ENCODE data around the gene CRNKL1.
"Not testable (repeated sequence)": the region's sequence is repeated elsewhere in the genome, so short reads cannot be mapped to it uniquely, and the experiment has no call there.

Gene CRNKL1

DNA sequence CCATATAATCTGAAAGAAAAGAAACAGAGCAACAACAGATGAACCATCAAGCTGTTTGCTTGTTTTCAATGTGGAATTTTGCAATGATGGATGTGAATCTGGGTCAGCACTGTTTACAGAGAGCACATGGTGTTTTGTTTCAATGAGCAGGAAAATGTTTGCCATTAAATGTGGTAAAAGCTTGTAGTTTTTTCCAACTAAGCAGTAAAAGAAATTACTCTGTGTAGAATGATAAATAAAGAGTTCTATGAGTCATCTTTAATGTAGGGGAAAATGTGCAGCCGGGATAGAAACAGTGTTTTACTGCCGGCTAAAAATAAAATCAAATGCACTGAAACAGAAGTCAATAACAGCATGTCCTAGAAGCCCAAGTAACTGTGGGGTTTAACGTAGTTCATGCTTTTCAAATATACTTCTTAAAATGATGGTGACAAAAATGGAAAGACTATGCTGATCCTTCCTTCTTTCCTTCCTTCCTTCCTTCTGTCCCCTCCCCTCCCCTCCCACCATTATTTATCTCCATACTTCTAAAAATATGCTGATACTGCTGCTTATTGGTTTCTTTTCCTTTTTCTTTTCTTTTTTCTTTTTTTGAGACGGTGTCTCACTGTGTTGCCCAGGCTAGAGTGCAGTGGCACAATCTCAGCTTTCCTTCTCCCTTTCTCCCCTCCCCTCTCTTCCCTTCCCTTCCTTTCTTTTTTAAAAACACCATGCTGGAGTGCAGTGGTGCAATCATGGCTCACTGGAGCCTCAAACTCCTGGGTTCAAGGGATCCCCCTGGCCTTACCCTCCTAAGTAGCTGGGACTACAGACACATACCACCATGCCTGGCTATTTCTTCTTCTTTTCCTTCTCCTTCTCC is 41.4 kb downstream of the CRNKL1 start:
- DNase-seq (ENCODE audit: low read depth, low spot score), result no peak

DNA sequence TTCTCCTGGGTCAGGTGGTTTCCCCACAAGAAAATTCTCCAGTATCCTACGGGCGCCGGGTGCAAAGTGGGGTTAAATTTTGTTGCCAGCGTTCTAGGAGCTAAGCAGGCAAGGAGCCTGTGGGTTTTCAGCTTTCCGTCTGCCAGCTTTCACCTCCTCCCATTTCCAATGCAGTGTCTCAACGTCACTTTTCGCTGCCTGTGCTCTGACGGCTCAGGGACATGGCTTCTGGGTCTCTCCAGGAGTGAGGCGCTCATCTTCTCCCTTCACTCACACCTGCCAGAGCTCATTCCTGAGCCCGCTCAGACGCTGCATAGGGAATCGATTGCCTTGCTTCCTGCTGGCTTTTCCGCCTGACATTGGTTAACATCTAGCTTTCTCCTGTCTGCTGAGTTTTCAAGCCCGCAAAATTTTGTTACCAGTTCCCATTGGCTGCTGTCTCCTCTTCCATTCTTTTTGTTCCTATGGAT is 42.4 kb downstream of the CRNKL1 start:
- DNase-seq (ENCODE audit: low read depth, low spot score), result no peak

DNA sequence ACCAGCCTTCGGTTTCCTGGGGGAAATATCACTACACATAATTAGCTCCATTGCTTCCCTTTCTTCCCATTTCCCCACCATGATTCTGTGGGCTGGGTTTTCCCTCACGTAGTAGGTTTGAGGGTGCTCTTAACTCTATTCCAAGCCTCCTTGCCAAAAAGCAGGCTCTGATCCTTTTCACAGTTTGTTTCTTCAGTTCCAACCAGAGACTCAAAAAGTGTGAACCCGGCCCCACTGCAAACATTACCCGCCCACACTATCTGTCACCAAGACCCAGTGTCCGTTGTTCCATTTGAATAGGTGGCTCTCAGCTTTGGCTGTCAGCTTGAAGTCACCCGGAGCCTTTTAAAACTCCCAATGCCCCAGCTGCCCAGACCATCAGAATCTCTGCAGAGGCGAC is 46.9 kb downstream of the CRNKL1 start:
- DNase-seq (ENCODE audit: low read depth, low spot score), result no peak

DNA sequence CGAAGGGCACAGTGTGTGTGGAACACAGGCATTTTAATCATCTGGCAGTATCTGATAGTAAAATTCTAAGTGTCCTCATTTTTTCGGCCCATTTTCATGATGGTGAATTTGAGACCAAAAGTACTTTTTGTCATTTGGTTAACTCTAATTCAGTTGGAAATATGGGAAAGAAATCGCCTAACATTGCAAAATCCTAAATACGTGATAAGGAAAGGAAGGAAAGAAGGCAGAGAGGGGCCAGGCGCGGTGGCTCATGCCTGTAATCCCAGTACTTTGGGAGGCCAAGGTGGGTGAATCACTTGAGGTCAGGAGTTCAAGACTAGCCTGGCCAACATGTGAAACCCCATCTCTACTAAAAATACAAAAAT is 48.3 kb downstream of the CRNKL1 start:
- DNase-seq (ENCODE audit: low read depth, low spot score), result not testable (repeated sequence)

DNA sequence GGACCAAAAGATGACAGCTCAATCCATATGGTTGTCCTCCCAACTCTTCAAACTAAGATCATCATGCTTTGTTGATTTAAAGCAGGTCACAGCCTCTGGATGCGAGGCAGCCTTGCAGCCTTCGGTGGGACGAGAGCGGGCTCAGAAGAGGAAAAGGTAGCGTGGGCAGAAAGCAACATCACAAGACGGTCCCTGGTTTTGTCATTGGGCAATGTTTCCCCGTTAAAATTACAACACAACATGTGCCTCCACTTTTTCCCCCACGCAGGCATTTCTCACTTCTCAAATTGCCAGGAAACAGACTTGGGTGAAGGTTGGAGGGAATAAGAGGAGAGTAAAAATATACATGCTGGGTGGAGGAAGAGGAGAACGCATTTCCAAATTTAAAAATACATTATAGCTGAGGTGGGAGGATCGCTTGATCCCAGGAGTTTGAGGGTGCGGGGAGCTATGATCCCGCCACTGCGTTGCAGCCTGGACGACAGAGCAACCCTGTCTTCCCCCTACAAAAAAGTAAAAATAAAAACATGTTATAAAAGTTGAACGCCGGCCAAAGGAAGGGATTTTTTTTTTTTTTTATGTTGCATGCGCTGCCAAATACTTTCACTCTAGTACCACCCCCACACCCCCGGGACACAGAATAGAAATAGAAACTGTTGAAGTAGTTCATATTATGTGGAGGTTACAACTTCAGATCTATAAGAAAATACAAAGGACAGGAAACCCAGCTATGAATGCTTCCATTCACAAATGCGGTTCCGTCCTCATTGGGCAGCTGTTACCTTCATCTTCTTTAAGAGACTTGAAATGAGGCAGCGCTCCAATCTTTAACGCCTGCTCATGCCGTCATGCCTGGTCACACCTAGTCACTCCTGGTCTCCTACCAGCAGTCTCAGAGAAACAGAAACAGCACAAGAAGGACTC is 49.0 kb downstream of the CRNKL1 start:
- peak; percentile 6 for DNase-seq (ENCODE audit: low read depth, low spot score)

DNA sequence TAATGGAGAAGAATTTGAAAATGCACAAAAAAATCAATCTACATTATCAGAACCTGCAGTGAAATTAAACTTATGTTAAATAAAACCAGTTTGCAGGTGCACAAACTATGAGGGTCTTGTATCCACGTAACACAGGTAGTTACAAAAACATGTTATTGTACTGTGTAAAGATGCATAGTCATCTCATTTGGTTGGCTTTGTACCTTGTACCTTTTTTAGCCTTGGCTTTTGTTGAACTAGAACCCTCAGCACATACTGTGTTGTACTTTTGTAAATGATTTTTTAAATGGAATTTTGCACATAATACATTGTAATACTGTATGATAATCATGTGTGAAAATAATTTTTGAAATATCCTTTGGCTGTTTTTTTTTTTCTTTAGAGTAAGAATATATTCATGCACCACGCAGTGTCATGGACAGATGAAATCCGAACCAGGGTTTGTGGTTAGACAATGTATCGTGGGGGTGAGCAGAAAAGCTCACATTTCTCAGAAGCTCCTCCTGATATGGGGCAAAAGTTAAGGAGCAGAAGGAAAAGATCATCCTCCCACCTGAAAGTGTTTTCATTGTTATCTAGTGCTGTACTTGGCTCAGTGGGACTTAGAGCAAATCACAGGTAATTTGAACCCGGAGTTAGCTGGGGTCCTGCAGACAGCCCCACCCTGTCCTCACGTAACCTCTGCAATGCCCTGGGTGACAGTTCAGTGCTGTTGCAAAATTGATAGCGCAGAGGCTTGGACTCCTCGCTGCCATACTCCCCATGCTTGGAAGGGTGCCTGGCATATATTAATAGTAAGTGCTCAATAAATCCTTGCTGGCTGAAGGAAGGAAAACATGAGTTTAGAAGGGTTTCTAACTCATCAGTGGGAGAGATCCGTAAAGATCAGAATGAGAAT is 49.9 kb downstream of the CRNKL1 start:
- no peak for DNase-seq (ENCODE audit: low read depth, low spot score)

DNA sequence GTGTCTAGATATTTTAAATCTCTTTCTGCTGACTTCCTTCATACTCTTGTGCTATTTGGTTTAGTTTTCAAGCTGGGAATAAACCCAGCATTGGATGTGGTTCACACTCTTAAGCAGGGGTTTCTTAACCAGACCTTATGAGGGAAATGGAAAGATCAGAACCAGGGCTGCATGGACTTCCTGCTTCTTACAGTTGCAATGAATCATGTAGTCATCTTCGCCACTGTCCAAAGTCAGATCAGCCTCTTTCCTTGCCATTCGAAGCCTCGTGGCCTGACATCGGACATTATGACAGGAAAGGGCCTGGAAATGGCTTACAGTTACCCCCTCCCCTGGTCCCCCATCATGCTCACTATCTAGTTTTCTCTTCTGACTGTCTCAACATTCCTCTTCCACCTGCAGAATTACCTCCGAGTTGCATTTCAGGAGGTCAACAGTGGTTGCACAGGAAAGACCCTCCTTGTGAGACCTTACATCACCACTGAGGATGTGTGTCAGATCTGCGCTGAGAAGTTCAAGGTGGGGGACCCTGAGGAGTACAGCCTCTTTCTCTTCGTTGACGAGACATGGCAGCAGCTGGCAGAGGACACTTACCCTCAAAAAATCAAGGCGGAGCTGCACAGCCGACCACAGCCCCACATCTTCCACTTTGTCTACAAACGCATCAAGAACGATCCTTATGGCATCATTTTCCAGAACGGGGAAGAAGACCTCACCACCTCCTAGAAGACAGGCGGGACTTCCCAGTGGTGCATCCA is 51.9 kb downstream of the CRNKL1 start:
- DNase-seq (ENCODE audit: low read depth, low spot score), result no peak

DNA sequence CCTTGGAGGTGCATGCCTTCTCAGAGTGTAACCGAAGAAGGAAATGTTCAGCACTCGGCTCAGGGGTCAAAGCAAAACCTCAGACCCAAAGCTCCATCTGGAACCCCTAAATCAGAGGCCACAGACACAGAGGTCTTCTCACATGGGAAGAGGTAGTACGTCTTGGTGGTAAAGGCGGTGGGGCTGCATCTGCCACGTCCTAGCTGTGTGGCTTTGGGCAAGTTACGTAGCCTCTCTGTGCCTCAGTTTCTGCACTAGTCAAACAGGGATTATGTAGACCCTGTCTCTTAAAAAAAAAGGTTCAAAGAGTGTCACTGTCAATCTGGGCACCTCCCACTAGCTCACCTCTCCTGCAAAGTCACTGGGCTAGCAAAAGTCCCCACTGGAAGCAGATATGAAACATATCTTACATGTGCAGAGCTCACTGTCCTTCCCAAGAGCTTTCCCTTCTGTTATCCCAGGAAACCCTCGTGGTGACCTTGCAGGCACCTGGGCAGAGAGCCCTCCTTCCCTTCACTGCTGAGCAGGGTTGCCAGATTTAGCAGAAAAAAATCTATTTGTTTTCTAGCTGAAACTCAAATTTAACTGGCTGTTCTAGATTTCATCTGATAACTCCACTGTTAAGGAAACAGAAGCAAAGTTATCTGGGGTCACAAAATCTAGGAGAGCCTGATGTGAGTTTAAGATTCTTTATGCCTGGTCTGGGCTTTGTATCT is 53.1 kb downstream of the CRNKL1 start:
- DNase-seq (ENCODE audit: low read depth, low spot score), result no peak

DNA sequence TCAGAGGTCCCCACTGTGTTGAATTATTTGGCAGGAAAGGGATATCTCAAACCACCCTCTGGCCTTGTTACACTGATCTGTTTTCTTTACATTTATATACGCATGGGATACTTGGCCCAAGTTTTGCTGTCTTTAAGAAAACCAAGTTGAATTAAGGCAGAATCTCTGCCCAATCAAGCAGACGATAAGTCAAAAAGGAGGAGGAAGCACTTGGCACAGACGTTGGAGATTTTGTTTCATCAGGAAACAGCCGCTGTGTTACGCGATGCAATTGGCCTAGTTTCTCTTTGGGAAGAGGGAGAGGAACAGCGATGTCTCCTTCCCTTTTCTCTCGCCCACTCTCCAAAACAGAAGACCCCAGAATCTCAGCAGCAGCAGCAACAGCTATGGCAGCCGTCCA is 55.3 kb downstream of the CRNKL1 start:
- DNase-seq (ENCODE audit: low read depth, low spot score), result no peak

DNA sequence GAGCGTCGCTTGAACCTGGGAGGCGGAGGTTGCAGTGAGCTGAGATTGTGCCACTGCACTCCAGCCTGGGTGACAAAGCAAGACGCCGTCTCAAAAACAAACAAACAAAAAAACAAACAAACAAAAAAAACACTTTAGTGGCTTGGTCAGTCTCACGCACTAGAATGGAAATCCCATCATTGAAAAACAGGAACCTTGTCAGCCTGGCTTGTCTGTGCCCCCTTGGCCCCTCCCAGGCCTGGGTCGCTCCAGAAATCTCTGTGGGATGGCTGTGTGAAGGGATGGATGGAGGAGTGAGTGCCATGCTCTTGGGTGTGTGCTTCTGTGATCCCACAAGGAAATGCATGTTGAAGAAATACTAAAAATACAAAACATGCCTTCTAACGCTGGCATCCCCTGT is 56.0 kb downstream of the CRNKL1 start:
- no peak for DNase-seq (ENCODE audit: low read depth, low spot score)

DNA sequence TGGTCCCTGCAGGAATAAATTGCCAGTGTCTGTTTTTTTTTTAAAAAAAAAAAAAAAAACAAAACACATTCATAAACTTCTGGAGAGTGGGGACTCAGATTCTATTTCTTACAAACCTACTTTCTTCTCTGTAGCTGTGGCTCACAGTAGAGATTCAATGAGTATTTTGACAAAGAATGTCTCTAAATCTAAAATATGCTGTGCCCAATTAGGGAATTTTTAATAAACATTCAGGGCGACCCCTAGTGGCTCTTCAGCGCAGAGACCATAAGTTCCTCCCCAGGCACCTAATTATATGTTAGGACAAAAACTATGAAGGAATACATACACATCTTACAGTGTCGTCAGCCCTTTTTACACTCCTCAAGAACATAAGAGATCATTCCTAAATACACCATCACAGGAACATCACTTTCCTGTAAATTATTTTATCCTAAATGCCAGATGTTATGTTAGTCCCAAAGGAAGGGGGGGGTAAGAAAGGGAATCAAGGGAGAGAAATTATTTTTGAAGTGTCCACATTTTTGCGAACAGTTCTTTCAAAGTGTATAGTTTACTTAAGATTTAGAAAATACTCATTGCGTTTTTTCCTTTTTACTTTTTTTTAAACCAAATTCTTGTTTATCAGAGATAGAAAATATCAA is 56.9 kb downstream of the CRNKL1 start:
- no peak for DNase-seq (ENCODE audit: low read depth, low spot score)

DNA sequence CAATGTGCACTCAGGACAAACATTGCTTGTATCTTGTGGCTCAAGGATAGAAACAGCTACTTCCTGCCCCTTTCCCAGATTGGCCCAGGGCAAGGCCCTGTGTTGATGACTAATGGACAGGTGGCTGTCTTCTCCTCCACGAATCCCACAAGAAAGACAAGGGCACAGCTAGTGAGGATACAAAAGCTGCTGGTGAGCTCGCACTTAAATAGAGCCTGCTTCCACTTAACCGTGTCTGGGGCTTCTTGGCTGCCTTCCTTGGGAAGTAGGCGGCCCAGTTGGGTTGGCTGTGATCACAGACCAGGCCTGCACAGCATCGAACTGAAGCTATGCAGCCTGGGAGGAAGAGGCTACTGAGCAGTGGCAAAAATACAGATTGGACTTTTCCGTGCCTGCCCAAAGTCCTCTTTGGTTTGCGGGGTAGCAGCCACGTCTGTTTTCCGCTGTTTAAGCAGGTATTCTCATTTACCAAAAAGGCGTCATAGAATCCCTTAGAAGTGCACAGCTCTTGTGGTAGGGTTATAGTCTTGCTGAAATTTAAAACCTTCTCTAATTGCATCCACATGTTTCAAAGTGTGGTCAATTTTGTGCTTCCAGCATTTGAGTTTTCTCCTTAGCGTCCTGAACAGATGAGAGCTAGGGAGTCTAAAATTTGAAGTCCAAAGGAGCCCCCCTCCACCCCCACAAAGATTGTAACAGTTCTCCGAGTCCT is 58.2 kb downstream of the CRNKL1 start:
- DNase-seq (ENCODE audit: low read depth, low spot score), result no peak

DNA sequence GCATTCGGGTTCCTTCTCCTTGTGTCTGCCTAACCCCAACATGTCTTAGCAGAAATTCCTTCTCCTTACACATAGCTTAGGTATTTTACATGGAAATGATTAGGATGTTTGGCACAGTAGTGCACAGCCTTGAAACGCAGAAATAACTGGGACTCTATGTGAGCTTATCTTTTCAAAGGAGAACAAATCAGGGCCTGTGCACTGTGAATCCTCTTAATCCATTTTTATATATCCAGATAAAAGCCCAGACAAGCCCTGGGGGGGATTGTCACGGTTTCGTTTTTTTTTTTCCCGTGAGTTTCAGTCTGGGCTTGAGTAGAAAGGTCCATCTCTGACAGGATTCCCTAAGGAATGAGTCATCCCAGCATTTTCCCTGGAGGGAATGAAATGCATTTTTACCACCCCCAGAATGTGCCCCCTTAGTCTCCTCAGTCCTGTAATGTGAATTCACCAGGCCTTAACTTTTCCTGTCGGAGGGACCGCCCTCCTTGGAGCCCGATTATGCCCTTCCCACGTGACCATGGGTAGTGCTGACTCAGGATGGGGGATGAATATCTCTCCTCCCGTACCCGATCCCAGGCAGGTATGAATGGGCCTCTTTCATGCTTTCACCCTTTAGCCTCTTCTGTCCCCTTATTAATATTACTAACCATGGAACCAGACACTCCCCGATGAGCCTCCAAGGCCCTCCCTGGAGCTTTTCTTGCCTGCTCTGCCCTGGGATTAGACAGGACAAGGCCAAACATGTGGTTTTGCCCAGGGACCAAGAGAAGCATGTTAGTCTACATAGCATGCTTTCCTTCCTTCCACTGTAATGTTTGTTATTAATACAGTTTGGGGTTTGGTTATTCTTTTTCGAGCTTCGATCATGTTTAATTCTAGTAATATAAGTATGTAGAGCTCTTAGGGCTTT is 59.0 kb downstream of the CRNKL1 start:
- DNase-seq (ENCODE audit: low read depth, low spot score), result no peak

DNA sequence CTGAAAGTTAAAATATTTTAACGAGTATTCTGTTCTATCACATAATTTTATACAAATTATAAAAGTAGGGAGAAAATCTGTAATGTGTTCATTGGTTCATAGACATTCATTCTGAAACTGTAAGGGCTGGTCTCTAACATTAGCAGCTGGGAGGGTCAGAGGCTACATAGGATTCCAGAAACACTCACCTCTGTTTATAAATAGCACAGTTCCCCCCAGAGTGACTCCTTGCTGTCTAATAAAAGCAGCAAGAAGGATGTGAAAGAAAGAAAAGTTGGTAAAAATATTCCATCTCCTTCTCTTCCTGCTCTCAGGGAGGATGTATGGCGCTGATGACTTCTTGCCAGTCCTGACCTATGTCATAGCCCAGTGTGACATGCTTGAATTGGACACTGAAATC is 60.4 kb downstream of the CRNKL1 start:
- DNase-seq (ENCODE audit: low read depth, low spot score), result no peak

DNA sequence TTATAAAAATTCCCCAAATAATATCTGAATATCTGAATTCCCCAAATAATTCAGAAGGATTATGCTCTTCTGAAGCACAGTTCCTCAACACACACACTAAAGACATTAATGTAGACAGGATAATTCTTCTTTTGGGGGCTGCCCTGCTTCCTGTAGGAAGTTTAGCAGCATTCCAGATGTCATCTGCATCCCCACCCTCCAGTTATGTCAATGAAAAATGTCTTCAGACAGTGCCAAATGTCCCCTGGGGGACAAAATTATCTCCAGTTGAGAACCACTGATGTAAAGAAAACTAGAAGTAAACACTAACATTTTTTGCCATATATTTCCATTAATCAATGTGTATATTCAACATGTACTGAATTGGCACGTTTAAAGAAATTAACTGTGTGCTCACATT is 61.0 kb downstream of the CRNKL1 start:
- DNase-seq (ENCODE audit: low read depth, low spot score), result no peak

DNA sequence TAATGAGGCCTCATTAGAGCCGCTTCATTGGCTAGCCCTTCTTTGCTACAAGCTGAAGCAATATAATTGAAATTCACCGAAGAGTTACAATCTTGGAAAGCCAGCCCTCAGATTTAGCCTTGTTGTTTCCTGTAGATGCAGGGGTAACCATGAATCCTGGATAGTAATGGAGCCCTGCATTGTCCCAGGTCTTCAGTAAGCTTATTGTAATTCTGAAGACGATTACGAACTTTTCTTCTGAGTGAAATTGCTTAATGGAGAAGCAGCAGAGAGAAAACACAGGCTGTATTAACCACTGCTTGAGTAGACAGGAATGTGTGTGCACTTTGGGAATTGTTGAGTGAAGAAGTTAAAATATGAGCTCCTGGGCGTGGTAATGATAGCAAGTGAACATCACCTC is 61.4 kb downstream of the CRNKL1 start:
- DNase-seq (ENCODE audit: low read depth, low spot score), result no peak

DNA sequence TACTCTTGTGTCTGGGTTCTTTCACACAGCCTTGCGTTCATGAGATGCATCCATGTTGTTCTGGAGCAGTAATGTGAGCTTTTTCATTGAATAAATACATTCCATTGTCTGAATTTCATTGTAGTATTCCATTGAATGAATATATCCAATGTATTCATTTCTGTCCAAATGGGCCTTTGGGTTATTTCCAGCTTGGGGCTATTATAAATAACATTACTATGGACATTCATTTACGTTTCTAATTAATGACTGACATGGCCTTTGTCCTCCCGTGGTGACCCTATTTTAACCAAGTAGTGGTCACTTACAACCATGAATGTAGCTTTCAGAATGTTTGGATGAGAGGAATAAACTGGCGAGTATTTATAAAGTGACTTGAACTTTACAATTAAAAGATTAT is 65.2 kb downstream of the CRNKL1 start:
- DNase-seq (ENCODE audit: low read depth, low spot score), result no peak

DNA sequence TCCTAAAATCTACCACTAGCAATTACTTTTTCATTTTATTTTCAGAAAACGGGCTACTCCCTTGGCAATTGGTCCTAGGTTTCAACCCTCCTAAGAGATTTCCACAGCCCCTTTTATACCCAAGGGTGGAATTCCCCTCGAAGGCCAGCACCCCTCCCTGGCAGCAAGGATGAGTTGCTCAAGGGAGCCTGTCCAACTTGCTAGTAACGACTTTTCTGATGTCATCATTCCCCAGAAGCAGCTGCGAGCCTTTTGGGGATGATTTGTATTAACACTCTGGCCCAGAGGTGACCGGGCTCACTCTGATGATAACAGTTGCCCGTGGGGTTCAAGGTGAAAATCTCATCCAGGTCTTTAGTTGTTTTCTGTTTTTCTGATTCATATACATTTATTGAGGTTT is 65.8 kb downstream of the CRNKL1 start:
- no peak for DNase-seq (ENCODE audit: low read depth, low spot score)
